ENCODE results near the gene FAT1.

DNA sequence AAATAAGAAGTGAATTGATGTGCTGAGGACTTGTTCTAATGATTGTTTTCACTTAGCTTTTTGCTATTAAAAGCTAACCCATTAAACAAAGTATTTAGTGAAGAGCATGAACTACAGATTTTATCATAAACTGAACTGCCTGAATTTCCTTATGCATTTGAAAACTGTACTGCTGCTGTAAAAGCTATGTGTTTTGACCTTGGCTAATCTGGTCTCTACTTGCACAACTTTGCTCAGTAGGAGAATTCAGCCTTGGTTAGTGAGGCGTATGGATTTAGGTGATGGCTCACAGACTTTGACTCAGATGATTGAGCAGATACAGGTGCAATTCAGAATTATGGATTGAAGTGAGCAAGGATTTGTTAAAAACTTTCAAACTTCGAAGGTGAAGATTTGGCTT, 38.7 kb upstream of the FAT1 start:
- TF ChIP-seq, protein P1, sequence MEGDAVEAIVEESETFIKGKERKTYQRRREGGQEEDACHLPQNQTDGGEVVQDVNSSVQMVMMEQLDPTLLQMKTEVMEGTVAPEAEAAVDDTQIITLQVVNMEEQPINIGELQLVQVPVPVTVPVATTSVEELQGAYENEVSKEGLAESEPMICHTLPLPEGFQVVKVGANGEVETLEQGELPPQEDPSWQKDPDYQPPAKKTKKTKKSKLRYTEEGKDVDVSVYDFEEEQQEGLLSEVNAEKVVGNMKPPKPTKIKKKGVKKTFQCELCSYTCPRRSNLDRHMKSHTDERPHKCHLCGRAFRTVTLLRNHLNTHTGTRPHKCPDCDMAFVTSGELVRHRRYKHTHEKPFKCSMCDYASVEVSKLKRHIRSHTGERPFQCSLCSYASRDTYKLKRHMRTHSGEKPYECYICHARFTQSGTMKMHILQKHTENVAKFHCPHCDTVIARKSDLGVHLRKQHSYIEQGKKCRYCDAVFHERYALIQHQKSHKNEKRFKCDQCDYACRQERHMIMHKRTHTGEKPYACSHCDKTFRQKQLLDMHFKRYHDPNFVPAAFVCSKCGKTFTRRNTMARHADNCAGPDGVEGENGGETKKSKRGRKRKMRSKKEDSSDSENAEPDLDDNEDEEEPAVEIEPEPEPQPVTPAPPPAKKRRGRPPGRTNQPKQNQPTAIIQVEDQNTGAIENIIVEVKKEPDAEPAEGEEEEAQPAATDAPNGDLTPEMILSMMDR (IDR thresholded peaks at IDR 0.05): no peak
- TF ChIP-seq POLR2A (IDR thresholded peaks at IDR 0.05): no peak

Data from lower leg skin (tissue), 3 donors.